ENCODE data around the gene DNAJB2. TPM values are rescaled to one million over a fixed set of nuclear protein-coding genes. Genes with fewer than 3 reads are reported as not detected.

DNAJB2 gene
- total RNA-seq, 3 donors from 2014 or later (not counting 1 experiment from before 2014, with no cell fraction given) = 70.3 to 108 (median 98.3) TPM

DNA sequence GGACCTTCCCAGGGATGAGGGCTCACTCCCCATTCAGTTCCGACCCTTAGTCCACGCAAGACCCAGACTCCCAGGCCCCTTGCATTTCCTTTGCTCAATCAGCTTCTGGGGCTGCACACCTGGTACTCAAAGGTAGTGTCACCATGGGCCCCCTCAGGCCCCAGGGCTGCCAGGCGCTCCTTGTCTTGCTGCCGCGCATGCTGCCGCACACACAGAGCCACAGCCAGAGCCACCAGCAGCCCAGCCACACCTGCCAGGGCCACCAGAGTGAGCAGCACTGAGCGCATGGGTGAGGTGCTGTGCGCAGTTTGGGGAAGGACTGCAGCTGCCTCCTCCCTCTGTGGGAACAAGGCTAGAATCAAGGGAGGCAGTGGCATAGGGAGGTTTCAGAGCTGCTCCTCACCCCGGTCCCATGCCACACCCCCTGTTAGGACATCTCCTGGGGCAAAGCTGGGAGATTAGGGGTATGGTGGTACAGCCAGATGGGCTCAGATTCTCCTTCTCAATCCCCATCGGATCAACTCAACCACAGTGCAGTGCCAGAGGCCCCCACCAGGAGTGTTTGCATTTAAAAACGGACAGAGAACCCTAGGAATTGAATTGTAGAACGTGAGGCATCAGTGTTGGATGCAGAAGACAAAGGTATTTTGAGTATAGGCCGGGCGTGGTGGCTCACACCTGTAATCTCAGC, 18.7 kb downstream of the DNAJB2 start:
- Mint-ChIP-seq H3K4me1 (peaks cover 6 to 17% of the 10 kb centered on the region in 2 donors), H3K9me3 (no peaks in the 10 kb centered on the region), H3K36me3 (no peaks in the 10 kb centered on the region), H3K4me3 (no peak overlapping the region), H3K27ac (peak overlapping the region in 1 of 2 donors; percentile 13), H3K27me3 (ENCODE audit: low read depth in 2 of 2) (peaks cover 12 to 16% of the 10 kb centered on the region in 2 donors)
- no peak overlapping the region for H3K4me3 ChIP-seq (ENCODE audit: low read length)
- no peak for ATAC-seq
- intact Hi-C loops (cut with micrococcal nuclease) = loop anchor here (1.0 kb wide), 2 partner anchors 138 to 240 kb away; partner anchors contain the start of gene NHEJ1
- TF ChIP-seq, protein P1, sequence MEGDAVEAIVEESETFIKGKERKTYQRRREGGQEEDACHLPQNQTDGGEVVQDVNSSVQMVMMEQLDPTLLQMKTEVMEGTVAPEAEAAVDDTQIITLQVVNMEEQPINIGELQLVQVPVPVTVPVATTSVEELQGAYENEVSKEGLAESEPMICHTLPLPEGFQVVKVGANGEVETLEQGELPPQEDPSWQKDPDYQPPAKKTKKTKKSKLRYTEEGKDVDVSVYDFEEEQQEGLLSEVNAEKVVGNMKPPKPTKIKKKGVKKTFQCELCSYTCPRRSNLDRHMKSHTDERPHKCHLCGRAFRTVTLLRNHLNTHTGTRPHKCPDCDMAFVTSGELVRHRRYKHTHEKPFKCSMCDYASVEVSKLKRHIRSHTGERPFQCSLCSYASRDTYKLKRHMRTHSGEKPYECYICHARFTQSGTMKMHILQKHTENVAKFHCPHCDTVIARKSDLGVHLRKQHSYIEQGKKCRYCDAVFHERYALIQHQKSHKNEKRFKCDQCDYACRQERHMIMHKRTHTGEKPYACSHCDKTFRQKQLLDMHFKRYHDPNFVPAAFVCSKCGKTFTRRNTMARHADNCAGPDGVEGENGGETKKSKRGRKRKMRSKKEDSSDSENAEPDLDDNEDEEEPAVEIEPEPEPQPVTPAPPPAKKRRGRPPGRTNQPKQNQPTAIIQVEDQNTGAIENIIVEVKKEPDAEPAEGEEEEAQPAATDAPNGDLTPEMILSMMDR (IDR thresholded peaks at IDR 0.05) = no peak
- peak in 1 of 2 donors; percentile 14 for DNase-seq
- peaks cover 10% of the 10 kb centered on the region for H3K27me3 ChIP-seq (ENCODE audit: control insufficient read depth, insufficient read depth, low read length)
- no peaks in the 10 kb centered on the region for H3K36me3 ChIP-seq (ENCODE audit: control insufficient read depth, insufficient read depth, low read length)
- no peaks in the 10 kb centered on the region for H3K9me3 ChIP-seq (ENCODE audit: control insufficient read depth, insufficient read depth, low read length)
- H3K27ac ChIP-seq (ENCODE audit: low read length) = no peak overlapping the region
- peaks cover 14% of the 10 kb centered on the region for H3K4me1 ChIP-seq (ENCODE audit: control insufficient read depth, insufficient read depth, low read length)
- WGBS (ENCODE audit: insufficient coverage) = 87% methylated on average over 14 of the region's 14 CpGs

DNA sequence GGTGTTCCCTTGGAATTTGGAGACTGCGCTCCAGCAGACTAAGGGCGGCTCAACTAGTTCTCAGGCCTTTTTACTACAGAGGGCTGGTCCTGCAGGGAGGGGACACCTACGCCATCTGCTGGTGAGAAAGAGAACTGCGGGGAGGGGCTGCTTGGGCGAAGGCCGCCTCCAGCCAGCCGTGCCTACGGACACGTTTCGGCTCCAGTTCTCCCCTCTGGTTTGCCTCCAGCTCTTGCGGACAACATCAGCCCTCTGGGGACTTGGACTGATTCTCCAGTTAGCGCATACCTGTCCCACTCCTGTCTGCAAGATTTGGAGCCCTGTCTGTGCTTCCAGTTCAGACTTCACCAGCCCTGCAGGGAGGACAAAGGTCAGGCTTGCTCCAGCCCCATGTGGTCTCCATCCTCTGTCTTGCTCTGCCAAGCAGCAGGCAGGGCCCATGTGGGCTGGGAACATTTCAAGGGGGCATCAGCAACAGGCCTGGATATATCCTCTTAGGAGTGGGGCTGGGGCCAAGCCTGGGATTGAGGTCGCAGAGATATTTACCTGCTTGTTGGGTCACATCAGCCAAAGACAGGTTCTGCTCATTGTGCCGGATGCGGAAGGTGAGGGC, 19.7 kb downstream of the DNAJB2 start:
- intact Hi-C loops (cut with micrococcal nuclease) = loop anchor here (1.0 kb wide), 2 partner anchors 139 to 241 kb away; partner anchors contain the start of gene NHEJ1
- Histone ChIP-seq H3K9me3 (ENCODE audit: control insufficient read depth, insufficient read depth, low read length) (no peaks in the 10 kb centered on the region), H3K4me3 (ENCODE audit: low read length) (no peak overlapping the region), H3K36me3 (ENCODE audit: control insufficient read depth, insufficient read depth, low read length) (no peaks in the 10 kb centered on the region), H3K4me1 (ENCODE audit: control insufficient read depth, insufficient read depth, low read length) (peaks cover 14% of the 10 kb centered on the region), H3K27me3 (ENCODE audit: control insufficient read depth, insufficient read depth, low read length) (peaks cover 12% of the 10 kb centered on the region), H3K27ac (ENCODE audit: low read length) (no peak overlapping the region)
- WGBS (ENCODE audit: insufficient coverage) = 27% methylated on average over 15 of the region's 15 CpGs
- Mint-ChIP-seq H3K4me1 (peaks cover 6 to 12% of the 10 kb centered on the region in 2 donors), H3K27me3 (ENCODE audit: low read depth in 2 of 2) (peaks cover 16 to 19% of the 10 kb centered on the region in 2 donors), H3K36me3 (no peaks in the 10 kb centered on the region), H3K4me3 (no peak overlapping the region), H3K9me3 (no peaks in the 10 kb centered on the region), H3K27ac (no peak overlapping the region)
- DNase-seq (peak; percentile 89 to 92), ATAC-seq (peak; percentile 68 to 79 (median 73))
- TF ChIP-seq, protein P1 (IDR thresholded peaks at IDR 0.05) = peak; percentile 96

DNA sequence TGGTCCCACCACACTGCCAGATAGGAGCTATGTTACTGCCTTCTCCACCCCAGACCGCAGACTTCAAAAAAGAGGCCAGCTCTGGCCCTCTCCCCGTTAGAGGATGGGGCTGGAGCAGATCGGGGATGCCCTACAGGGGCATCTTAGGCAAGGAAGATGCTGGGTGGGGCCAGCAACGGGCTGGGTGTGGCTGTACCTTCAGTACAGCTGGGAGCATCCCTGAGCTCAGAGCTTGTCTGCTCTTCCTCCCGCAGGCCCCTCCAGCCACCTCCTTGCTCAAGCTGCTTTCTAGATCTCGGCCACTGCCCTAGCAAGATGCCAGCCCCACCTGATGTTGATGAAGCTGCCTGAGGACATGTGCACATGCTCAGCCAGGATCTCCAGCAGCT, 20.2 kb downstream of the DNAJB2 start:
- Histone ChIP-seq H3K4me3 (ENCODE audit: low read length) (no peak overlapping the region), H3K36me3 (ENCODE audit: control insufficient read depth, insufficient read depth, low read length) (no peaks in the 10 kb centered on the region), H3K9me3 (ENCODE audit: control insufficient read depth, insufficient read depth, low read length) (no peaks in the 10 kb centered on the region), H3K27me3 (ENCODE audit: control insufficient read depth, insufficient read depth, low read length) (peaks cover 12% of the 10 kb centered on the region), H3K4me1 (ENCODE audit: control insufficient read depth, insufficient read depth, low read length) (peaks cover 12% of the 10 kb centered on the region), H3K27ac (ENCODE audit: low read length) (no peak overlapping the region)
- no peaks in the 10 kb centered on the region for H3K36me3 Mint-ChIP-seq
- DNase-seq (peak in 1 of 2 donors; percentile 15), ATAC-seq (no peak)
- H3K4me3 Mint-ChIP-seq = no peak overlapping the region
- H3K27me3 Mint-ChIP-seq (ENCODE audit: low read depth in 2 of 2) = peaks cover 16 to 19% of the 10 kb centered on the region in 2 donors
- intact Hi-C loops (cut with micrococcal nuclease) = no loop called here
- H3K9me3 Mint-ChIP-seq = no peaks in the 10 kb centered on the region
- 82% methylated on average over 6 of the region's 6 CpGs for WGBS (ENCODE audit: insufficient coverage)
- peaks cover 2 to 7% of the 10 kb centered on the region in 2 donors for H3K4me1 Mint-ChIP-seq
- TF ChIP-seq, protein P1 (IDR thresholded peaks at IDR 0.05) = no peak
- H3K27ac Mint-ChIP-seq = no peak overlapping the region
